Thyroid gland (tissue), 4 donors: Measurements from ENCODE around the gene TNIP2. TPM values are rescaled to one million over a fixed set of nuclear protein-coding genes. Genes with fewer than 3 reads are reported as not detected.
A peak's percentile ranks its signal among the peaks of the same experiment; 100 is the strongest.

Source experiments
- DNase-seq, 2 donors: peaks; one replicate each; pipeline ENCODE4 v3.0.0-alpha.2; 2019
- H3K27ac ChIP-seq, 3 donors: fragments of 200-600 bp; sonication (generic); 1 replicate in 2 of 3; 2 replicates in 1 of 3; pipeline ENCODE4 v1.5.1; 2016 to 2019; ENCODE audit warnings: mild to moderate bottlenecking in 1 of 3, moderate library complexity in 1 of 3
- H3K27me3 ChIP-seq: fragments of 200-600 bp; sonication (generic); one replicate; pipeline ENCODE4 v1.5.1; 2019
- H3K36me3 ChIP-seq, 2 donors: fragments of 200-600 bp; sonication (generic); one replicate each; pipeline ENCODE4 v1.5.1; 2016 to 2019
- H3K4me1 ChIP-seq, 2 donors: fragments of 200-600 bp; sonication (generic); one replicate each; pipeline ENCODE4 v1.5.1; 2017 to 2019
- H3K4me3 ChIP-seq, 3 donors: fragments of 200-600 bp; sonication (generic); replicated peaks in 1 of 3; 1 replicate in 2 of 3; 2 replicates in 1 of 3; pipeline ENCODE4 v1.5.1; 2016; ENCODE audit warnings: mild to moderate bottlenecking in 1 of 3
- H3K9me3 ChIP-seq: fragments of 200-600 bp; sonication (generic); one replicate; pipeline ENCODE4 v1.5.1; 2017
- CTCF ChIP-seq, 6 experiments: fragments of 200-600 bp in 3 of 6; fragments of 450-650 bp in 3 of 6; sonication (generic) in 3 of 6; IDR thresholded peaks; one replicate each; pipeline ENCODE4 v1.5.1; 2016 to 2019; ENCODE audit warnings: antibody characterized with exemption in 6 of 6, mild to moderate bottlenecking in 2 of 6, inconsistent platforms in 1 of 6, moderate library complexity in 1 of 6
- POLR2A ChIP-seq, 2 donors: fragments of 450-650 bp; IDR thresholded peaks; one replicate each; pipeline ENCODE4 v1.6.1; 2017; ENCODE audit warnings: antibody characterized with exemption in 2 of 2, mild to moderate bottlenecking in 2 of 2, moderate library complexity in 1 of 2
- WGBS, 2 donors: methylation state at CpG; one replicate each; pipeline ENCODE4 v1.1.5; 2017; 5-methylcytosine and 5-hydroxymethylcytosine counted together
- intact Hi-C: fragments of 100-400 bp; cut with DNase I; formaldehyde crosslinking; loops from one replicate; pipeline ENCODE4 v1.15.1; 2023
- total RNA-seq, 4 donors: library from RNA; depleted of rRNA; stranded (reverse); fragments of >200 nt; gene quantifications; one replicate each; pipeline ENCODE4 v1.2.3, GENCODE V29; 2016

Gene TNIP2
- total RNA-seq, 4 donors from 2014 or later = 44.7 to 65.4 (median 52.2) TPM

- DNase-seq = no peak
- Histone ChIP-seq H3K9me3 (no peaks in the 10 kb centered on the region), H3K27ac (no peak overlapping the region), H3K4me1 (no peaks in the 10 kb centered on the region), H3K27me3 (no peaks in the 10 kb centered on the region), H3K36me3 (peaks cover 70 to 76% of the 10 kb centered on the region in 2 donors), H3K4me3 (no peak overlapping the region)
- TF ChIP-seq CTCF (IDR thresholded peaks at IDR 0.05) (no peak), POLR2A (IDR thresholded peaks at IDR 0.05) (no peak)
- WGBS, 2 donors = 91 to 97% methylated on average over 1 of the region's 1 CpG
- intact Hi-C loops = no loop called here
Measured at GRCh38 chr4:2698504-2698903, 57.6 kb downstream of the TNIP2 start.

- Histone ChIP-seq H3K4me3 (no peak overlapping the region), H3K9me3 (no peaks in the 10 kb centered on the region), H3K36me3 (peaks cover 67 to 76% of the 10 kb centered on the region in 2 donors), H3K4me1 (no peaks in the 10 kb centered on the region), H3K27ac (no peak overlapping the region), H3K27me3 (no peaks in the 10 kb centered on the region)
- TF ChIP-seq POLR2A (IDR thresholded peaks at IDR 0.05) = no peak
- TF ChIP-seq CTCF (IDR thresholded peaks at IDR 0.05) = no peak
- 89 to 91% methylated on average over 6 to 8 of the region's 8 CpGs for WGBS, 2 donors
- intact Hi-C loops = no loop called here
- no peak for DNase-seq
Measured at GRCh38 chr4:2697995-2698414, 58.1 kb downstream of the TNIP2 start.

GRCh38 chr4:2696423-2696822, 59.7 kb downstream of the TNIP2 start:
- Histone ChIP-seq H3K27ac (no peak overlapping the region), H3K4me3 (no peak overlapping the region), H3K36me3 (peaks cover 64 to 68% of the 10 kb centered on the region in 2 donors), H3K27me3 (no peaks in the 10 kb centered on the region), H3K9me3 (no peaks in the 10 kb centered on the region), H3K4me1 (no peaks in the 10 kb centered on the region)
- 91 to 95% methylated on average over 14 of the region's 14 CpGs for WGBS, 2 donors
- TF ChIP-seq POLR2A (IDR thresholded peaks at IDR 0.05) (no peak), CTCF (IDR thresholded peaks at IDR 0.05) (no peak)
- peak in 1 of 2 donors; percentile 46 for DNase-seq
- intact Hi-C loops = no loop called here

- no peak for TF ChIP-seq POLR2A (IDR thresholded peaks at IDR 0.05)
- no peak for TF ChIP-seq CTCF (IDR thresholded peaks at IDR 0.05)
- H3K27me3 ChIP-seq = no peaks in the 10 kb centered on the region
- intact Hi-C loops = no loop called here
- H3K4me3 ChIP-seq = no peak overlapping the region
- H3K9me3 ChIP-seq = no peaks in the 10 kb centered on the region
- no peaks in the 10 kb centered on the region for H3K4me1 ChIP-seq
- H3K36me3 ChIP-seq = peaks cover 64 to 71% of the 10 kb centered on the region in 2 donors
- 93 to 94% methylated on average over 5 of the region's 5 CpGs for WGBS, 2 donors
- no peak for DNase-seq
- no peak overlapping the region for H3K27ac ChIP-seq
Measured at GRCh38 chr4:2695346-2696060, 60.6 kb downstream of the TNIP2 start.

- H3K4me3 ChIP-seq = no peak overlapping the region
- no peak for DNase-seq
- no peak for TF ChIP-seq POLR2A (IDR thresholded peaks at IDR 0.05)
- TF ChIP-seq CTCF (IDR thresholded peaks at IDR 0.05) = no peak
- peaks cover 56 to 63% of the 10 kb centered on the region in 2 donors for H3K36me3 ChIP-seq
- intact Hi-C loops = no loop called here
- 94 to 100% methylated on average over 10 to 16 of the region's 16 CpGs for WGBS, 2 donors
- H3K27me3 ChIP-seq = no peaks in the 10 kb centered on the region
- no peaks in the 10 kb centered on the region for H3K4me1 ChIP-seq
- H3K9me3 ChIP-seq = no peaks in the 10 kb centered on the region
- no peak overlapping the region for H3K27ac ChIP-seq
Measured at GRCh38 chr4:2694691-2695090, 61.4 kb downstream of the TNIP2 start.
